HTERT RPE-1 (cell line): ENCODE measurements around the gene GSDMA.
"Not testable (repeated sequence)": the region's sequence is repeated elsewhere in the genome, so short reads cannot be mapped to it uniquely, and the experiment has no call there.

Source experiments
- in situ Hi-C: fragments of 300-500 bp; cut with MboI; formaldehyde crosslinking; loops from 4 replicates; pipeline ENCODE4 v1.14.3; 2020; ENCODE audit warnings: low sequenced_read_pairs

GSDMA gene

GRCh38 chr17:39929646-39930407 lies 33.0 kb upstream of the GSDMA start:
- in situ Hi-C loops, result no loop called here

DNA sequence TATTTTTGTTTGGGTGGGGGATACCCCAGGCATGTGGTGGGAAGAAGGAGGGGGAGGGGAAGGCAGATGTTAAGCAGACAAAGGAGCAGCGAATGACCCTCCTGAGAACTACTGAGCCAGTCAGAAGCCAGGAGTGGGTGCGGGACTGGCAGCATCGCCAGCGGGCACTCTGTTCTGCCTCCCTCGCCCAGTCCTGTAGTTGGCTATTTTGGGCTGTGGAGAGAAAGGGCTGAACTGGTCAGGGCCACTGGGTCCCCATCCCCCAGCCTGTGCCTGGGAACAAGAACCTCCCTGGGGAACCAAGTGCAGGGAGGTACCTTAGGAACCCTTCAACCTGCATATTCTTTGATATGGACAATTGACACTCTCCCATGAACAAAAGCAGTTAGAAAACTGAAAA lies 28.9 kb upstream of the GSDMA start:
- in situ Hi-C loops, result no loop called here

DNA sequence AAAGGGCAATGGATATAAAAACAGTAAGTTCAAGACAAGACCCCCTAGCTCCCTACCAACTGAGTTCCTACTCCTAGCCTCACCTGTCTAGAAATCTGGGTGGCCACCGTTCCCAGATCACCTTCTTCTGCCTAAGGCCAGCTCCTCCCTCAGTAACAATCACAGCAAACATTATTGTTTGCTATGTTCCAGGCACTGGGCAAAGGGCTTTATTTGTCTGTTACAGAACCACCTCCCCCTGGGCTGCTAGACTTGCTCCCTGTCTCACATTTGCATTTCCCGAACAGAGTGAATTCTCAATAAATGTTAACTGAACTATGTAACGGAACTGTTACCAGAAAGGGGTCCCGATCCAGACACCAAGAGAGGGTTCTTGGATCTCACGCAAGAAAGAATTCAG lies 28.5 kb upstream of the GSDMA start:
- in situ Hi-C loops, result no loop called here

- in situ Hi-C loops, result no loop called here
Observed at GRCh38 chr17:39935909-39936308, 26.9 kb upstream of the GSDMA start.

GRCh38 chr17:39937447-39937846 lies 25.4 kb upstream of the GSDMA start:
- in situ Hi-C loops, result no loop called here

- in situ Hi-C loops, result no loop called here
Observed at GRCh38 chr17:39938140-39938869, 24.5 kb upstream of the GSDMA start.

GRCh38 chr17:39939106-39939505 lies 23.7 kb upstream of the GSDMA start:
- in situ Hi-C loops, result no loop called here

- in situ Hi-C loops, result no loop called here
Observed at GRCh38 chr17:39939588-39940419, 23.0 kb upstream of the GSDMA start.

DNA sequence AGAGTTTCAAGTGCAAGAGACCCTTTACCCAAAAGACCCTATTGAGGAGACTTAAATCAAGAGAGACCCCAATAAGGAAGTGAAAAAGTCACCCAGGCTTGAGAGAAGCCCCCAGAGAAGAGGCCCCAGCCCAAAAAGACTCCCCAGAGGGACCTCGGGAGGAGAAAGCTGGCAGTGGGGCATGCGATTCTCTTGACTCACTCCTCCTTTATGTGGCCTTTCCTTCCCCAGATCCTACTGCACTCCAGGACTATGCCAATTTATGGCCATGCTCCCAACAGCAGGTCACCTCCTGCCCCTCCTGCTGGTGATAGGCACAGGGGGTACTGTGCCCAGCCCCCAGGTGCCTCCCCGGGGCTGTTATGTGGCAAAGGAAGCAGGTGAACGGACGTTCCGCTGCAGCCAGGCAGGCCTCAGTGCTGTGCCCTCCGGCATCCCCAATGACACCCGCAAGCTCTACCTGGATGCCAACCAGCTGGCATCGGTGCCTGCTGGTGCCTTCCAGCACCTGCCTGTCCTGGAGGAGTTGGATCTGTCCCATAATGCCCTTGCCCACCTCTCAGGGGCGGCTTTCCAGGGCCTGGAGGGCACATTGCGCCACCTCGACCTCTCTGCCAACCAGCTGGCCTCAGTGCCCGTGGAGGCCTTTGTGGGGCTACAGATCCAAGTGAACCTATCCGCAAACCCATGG lies 19.0 kb upstream of the GSDMA start:
- in situ Hi-C loops, result no loop called here

DNA sequence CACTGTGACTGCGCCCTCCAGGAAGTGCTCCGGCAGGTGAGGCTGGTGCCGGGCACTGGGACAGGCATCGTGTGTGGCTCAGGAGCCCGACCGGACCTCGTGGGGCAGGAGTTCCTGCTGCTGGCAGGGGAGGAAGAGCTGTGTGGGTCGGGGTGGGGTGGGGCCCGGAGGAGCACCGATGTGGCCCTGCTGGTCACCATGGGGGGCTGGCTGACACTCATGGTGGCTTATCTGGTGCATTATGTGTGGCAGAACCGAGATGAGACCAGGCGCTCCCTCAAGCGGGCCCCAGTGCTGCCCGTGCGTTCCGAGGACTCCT lies 18.5 kb upstream of the GSDMA start:
- in situ Hi-C loops, result no loop called here

DNA sequence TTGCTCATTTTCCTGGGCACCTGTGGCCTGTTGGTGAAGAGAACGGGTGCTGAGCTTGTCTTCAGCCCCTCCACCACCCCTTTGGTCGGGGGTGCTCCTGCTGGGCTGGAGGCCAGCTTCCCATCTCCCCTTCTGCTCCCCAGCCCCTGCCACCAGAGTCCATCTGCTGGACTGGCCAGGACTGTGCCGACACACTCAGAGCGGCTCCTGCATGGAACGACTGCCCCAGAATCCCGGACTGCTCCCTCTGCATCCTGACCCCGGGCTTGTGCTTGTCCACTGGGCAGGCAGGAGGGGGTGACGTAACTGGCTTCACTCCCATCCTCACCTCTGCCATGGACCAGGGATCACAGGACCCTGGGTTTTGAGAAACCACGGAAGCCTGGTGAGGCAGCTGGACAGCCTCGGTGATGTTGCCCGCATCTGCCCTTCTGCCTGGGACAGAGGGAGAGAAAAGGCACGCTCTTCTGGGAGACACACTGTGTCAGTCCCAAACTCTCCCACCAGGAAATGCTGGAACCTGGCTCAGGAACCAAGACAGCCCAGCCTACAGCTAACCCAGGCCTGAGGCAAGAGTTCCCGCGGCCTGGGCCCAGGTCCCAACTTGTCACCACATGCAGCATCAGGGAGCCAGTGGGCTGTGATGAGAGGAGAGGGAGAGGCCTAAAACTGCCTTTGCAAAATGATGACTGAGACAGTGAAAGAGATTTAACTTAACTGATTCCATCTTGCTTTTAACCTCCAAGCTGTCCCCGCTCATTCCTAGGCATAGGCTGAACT lies 16.1 kb upstream of the GSDMA start:
- in situ Hi-C loops, result no loop called here

DNA sequence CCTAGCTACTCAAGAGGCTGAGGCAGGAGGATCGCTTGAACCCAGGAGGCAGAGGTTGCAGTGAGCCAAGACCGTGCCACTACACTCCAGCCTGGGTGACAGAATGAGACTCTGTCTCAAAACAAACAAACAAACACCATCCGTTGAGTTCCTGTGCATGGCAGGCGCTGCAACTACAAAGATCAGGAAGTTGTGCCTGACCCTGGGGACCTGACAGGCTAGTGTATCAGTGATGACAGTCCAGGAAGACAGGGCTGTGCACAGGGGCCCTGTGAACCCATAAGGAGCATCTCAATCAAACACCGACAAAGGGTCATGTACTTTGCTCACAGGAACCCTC lies 14.3 kb upstream of the GSDMA start:
- in situ Hi-C loops, result not testable (repeated sequence)

- in situ Hi-C loops, result no loop called here
Observed at GRCh38 chr17:39949028-39949427, 13.8 kb upstream of the GSDMA start.

- in situ Hi-C loops, result no loop called here
Observed at GRCh38 chr17:39950871-39951348, 11.9 kb upstream of the GSDMA start.

DNA sequence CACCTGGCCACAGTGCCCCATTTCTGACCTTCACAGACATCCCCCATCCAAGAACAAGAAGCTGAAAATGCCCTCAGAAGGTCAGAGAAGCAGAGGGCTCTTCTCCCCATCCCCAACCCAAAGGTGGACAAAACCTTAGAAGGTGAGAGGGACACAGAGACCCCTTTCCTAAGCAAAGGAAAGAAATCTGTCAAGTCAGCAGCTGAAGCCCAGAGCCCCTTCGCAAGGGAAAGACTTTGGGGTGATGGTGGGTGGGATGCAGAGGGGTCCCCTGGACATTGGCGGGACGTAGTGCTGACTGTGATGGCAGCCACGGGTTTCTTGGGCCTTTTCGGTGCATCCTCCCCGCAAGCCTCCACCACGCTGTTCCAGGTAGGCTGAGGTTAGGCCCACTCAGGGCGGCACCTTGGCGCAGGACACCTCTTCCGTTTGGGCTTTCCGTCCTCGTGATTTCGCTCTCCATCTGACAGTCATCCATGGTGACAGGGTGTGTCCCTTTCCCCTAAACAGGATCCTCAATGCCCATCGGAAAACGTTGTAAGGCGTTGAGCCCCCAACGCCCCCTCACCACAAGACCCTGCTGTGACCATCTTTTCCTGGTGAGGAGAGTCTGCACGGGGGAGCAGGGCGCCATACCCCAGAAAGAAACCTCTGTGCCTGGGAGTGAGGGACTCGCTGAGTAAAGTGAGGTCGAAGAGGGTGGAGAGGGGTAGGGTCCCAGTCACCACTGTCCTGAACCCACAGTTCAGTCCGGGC lies 10.7 kb upstream of the GSDMA start:
- in situ Hi-C loops, result no loop called here

GRCh38 chr17:39952680-39953470 lies 9.9 kb upstream of the GSDMA start:
- in situ Hi-C loops, result no loop called here

- in situ Hi-C loops, result no loop called here
Observed at GRCh38 chr17:39953471-39953888, 9.3 kb upstream of the GSDMA start.

DNA sequence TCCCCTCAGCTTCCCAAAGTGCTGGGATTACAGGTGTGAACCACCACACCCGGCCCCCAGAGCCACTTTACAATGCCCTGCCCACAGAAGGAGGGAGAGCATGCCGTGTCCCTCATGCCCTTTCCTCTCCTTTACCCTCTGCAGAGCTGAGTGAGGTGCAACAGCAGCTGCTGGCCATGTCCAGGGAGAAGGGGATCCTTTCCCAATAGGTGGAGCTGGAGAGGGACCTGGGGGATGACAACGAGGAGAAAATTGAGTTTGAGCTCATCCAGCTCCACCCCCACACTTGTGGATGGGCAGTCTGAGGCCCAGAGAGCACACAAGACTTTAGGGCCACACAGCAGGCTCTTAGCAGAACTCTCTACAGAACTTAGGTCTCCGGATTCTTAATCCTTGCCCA lies 7.9 kb upstream of the GSDMA start:
- in situ Hi-C loops, result no loop called here

DNA sequence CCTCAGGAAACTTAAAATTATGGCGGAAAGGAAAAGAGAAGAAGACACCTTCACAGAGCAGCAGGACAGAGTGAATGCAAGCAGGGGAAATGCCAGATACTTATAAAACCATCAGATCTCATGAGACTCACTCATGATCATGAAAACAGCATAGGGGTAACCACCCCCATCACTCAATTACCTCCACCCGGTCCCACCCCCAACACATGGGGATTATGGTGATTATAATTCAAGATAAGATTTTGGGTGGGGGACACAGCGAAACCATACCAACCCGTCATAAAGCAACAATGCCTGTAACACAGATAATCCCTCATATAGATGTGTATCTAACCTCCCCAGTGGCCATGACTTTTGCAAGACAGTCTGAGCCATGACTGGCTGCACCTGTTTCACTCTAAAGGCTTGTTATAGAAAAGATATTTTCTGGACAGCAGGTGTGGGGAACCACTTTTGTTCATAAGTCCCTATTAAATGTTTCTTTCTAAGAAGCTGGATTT lies 7.0 kb upstream of the GSDMA start:
- in situ Hi-C loops, result no loop called here
